Measurements from ENCODE around the gene TCTN2. TPM values are rescaled to one million over a fixed set of nuclear protein-coding genes. Genes with fewer than 3 reads are reported as not detected.

Gene TCTN2
- total and polyA plus RNA-seq, 2 donors from 2014 or later, result 12.5 to 31.6 TPM

DNA sequence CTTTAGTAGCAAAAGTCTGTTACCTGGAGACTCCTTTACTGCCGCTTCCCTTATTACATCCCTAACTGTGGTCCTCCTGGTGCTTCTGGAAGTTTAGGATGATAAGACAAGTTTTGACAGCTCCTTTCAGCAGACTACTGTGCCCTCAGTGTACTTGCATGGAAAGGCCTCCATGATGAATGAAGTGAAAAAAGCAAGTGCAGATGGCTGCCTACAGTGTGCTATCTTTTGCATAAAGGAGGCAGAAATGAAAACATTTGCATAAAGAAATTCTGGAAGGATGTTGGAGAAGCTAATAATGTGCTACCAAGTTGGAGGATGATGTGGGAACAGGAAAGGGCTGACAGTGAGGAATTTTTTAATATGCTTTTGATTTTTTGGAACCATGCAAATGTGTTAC, 4.5 kb downstream of the TCTN2 start:
- no peaks in the 10 kb centered on the region for H3K9me3 ChIP-seq (ENCODE audit: control insufficient read depth in 2 of 3, insufficient read depth in 1 of 3, low read length in 3 of 3)
- no peak overlapping the region for H3K27ac ChIP-seq (ENCODE audit: low read depth in 2 of 2, low read length in 2 of 2)
- peaks cover 7 to 11% (median 7%) of the 10 kb centered on the region in 3 donors for H3K36me3 ChIP-seq (ENCODE audit: control insufficient read depth in 2 of 3, insufficient read depth in 3 of 3, low read length in 3 of 3)
- no peak overlapping the region for H3K4me3 ChIP-seq (ENCODE audit: low read length in 3 of 3)
- TF ChIP-seq, protein P1, sequence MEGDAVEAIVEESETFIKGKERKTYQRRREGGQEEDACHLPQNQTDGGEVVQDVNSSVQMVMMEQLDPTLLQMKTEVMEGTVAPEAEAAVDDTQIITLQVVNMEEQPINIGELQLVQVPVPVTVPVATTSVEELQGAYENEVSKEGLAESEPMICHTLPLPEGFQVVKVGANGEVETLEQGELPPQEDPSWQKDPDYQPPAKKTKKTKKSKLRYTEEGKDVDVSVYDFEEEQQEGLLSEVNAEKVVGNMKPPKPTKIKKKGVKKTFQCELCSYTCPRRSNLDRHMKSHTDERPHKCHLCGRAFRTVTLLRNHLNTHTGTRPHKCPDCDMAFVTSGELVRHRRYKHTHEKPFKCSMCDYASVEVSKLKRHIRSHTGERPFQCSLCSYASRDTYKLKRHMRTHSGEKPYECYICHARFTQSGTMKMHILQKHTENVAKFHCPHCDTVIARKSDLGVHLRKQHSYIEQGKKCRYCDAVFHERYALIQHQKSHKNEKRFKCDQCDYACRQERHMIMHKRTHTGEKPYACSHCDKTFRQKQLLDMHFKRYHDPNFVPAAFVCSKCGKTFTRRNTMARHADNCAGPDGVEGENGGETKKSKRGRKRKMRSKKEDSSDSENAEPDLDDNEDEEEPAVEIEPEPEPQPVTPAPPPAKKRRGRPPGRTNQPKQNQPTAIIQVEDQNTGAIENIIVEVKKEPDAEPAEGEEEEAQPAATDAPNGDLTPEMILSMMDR (IDR thresholded peaks at IDR 0.05; ENCODE audit: borderline replicate concordance, extremely low read depth, insufficient read depth), result no peak
- H3K4me1 ChIP-seq (ENCODE audit: control insufficient read depth in 2 of 3, insufficient read depth in 2 of 3, low read depth in 1 of 3, low read length in 3 of 3), result peaks cover 0 to 11% (median 0%) of the 10 kb centered on the region in 3 donors
- H3K9ac ChIP-seq (ENCODE audit: low read length in 3 of 3), result no peak overlapping the region
- H3K27me3 ChIP-seq (ENCODE audit: control insufficient read depth, insufficient read depth, low read length), result no peaks in the 10 kb centered on the region
- no peak for FAIRE-seq
- intact Hi-C loops (cut with DNase I), result no loop called here
- DNase-seq, result no peak

DNA sequence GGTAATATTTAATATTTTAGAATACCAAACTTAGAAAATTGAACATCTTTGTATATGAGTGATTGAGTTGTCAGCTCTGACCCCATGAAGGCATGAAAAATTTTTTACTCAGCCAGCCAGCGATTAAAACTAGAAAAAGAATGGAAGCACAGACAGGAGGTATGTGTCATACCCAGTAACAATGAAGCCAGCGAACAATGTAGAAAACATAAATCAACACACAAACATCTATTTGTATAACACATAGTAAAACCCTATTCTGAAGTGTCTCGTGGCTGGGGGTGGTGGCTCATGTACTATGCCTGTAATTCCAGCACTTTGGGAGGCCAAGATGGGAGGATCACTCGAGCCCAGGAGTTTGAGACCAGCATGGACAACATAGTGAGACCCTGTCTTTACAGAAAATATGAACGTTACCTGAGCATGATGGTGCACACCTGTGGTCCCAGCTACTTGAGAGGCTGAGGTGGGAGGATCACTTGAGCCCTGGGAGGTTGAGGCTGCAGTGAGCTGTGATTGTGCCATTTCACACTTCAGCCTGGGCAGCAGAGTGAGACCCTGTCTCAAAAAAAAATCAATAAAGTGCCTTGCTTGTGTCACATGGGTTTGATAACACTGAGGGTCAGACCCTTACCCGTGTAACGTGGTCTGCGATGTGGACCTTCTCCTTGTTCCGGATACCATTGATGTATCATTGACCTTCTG, 5.9 kb downstream of the TCTN2 start:
- intact Hi-C loops (cut with DNase I), result no loop called here
- TF ChIP-seq, protein P1 (IDR thresholded peaks at IDR 0.05; ENCODE audit: borderline replicate concordance, extremely low read depth, insufficient read depth), result no peak
- peaks cover 7 to 17% (median 11%) of the 10 kb centered on the region in 3 donors for H3K36me3 ChIP-seq (ENCODE audit: control insufficient read depth in 2 of 3, insufficient read depth in 3 of 3, low read length in 3 of 3)
- H3K4me3 ChIP-seq (ENCODE audit: low read length in 3 of 3), result no peak overlapping the region
- no peak overlapping the region for H3K27ac ChIP-seq (ENCODE audit: low read depth in 2 of 2, low read length in 2 of 2)
- no peaks in the 10 kb centered on the region for H3K9me3 ChIP-seq (ENCODE audit: control insufficient read depth in 2 of 3, insufficient read depth in 1 of 3, low read length in 3 of 3)
- peaks cover 0 to 5% (median 0%) of the 10 kb centered on the region in 3 donors for H3K4me1 ChIP-seq (ENCODE audit: control insufficient read depth in 2 of 3, insufficient read depth in 2 of 3, low read depth in 1 of 3, low read length in 3 of 3)
- H3K9ac ChIP-seq (ENCODE audit: low read length in 3 of 3), result no peak overlapping the region
- DNase-seq (no peak), FAIRE-seq (no peak)
- H3K27me3 ChIP-seq (ENCODE audit: control insufficient read depth, insufficient read depth, low read length), result no peaks in the 10 kb centered on the region

DNA sequence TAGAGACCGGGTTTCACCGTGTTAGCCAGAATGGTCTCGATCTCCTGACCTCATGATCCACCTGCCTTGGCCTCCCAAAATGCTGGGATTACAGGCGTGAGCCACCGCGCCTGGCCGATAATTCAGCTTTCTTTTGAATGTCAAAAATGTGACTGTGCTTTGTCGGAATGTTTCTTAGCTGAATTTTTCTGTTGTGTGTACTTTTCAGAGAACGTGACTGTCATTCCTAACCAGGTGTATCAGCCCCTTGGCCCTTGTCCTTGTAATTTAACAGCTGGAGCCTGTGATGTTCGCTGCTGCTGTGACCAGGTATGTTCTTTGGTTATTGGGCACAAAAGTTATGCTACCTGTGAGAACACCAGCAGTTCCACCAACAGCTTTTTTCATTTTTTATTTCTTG, 8.1 kb downstream of the TCTN2 start:
- no peaks in the 10 kb centered on the region for H3K27me3 ChIP-seq (ENCODE audit: control insufficient read depth, insufficient read depth, low read length)
- no peak overlapping the region for H3K9ac ChIP-seq (ENCODE audit: low read length in 3 of 3)
- intact Hi-C loops (cut with DNase I), result no loop called here
- no peak overlapping the region for H3K27ac ChIP-seq (ENCODE audit: low read depth in 2 of 2, low read length in 2 of 2)
- no peaks in the 10 kb centered on the region for H3K4me1 ChIP-seq (ENCODE audit: control insufficient read depth in 2 of 3, insufficient read depth in 2 of 3, low read depth in 1 of 3, low read length in 3 of 3)
- FAIRE-seq, result no peak
- TF ChIP-seq, protein P1 (IDR thresholded peaks at IDR 0.05; ENCODE audit: borderline replicate concordance, extremely low read depth, insufficient read depth), result no peak
- no peaks in the 10 kb centered on the region for H3K9me3 ChIP-seq (ENCODE audit: control insufficient read depth in 2 of 3, insufficient read depth in 1 of 3, low read length in 3 of 3)
- peaks cover 7 to 17% (median 9%) of the 10 kb centered on the region in 3 donors for H3K36me3 ChIP-seq (ENCODE audit: control insufficient read depth in 2 of 3, insufficient read depth in 3 of 3, low read length in 3 of 3)
- H3K4me3 ChIP-seq (ENCODE audit: low read length in 3 of 3), result no peak overlapping the region
- no peak for DNase-seq

All from kidney (tissue), 14 donors.